HepG2 (cell line): Measurements from ENCODE around the gene CHPF. TPM values are rescaled to one million over a fixed set of nuclear protein-coding genes. Genes with fewer than 3 reads are reported as not detected.

ENCODE experiments used
- ATAC-seq: fragments of 200-7000 bp; cut with Tn5 transposase; 3 replicates; pipeline ENCODE4 v1.9.1; 2020; ENCODE audit warnings: mild to moderate bottlenecking, moderate library complexity
- BruUV-seq: library from RNA; stranded (reverse); fragments of 400-500 nt; replicated peaks from 2 replicates; lab custom pipeline; 2021; lab: Mats Ljungman, UMichigan
- CTCF ChIA-PET: fragments of 300-600 bp; formaldehyde crosslinking; extraction: SDS; loops from one replicate; lab custom pipeline; 2021; ENCODE audit warnings: low total read pairs, inconsistent platforms, low intra/inter-chr PET ratio; lab: Yijun Ruan, JAX
- POLR2A ChIA-PET: fragments of 350-600 bp; sonication (Branson Sonifier 250); formaldehyde crosslinking; loops from one replicate; lab custom pipeline; 2020; ENCODE audit warnings: antibody characterized with exemption, inconsistent platforms; lab: Yijun Ruan, JAX
- DNase-seq: peaks from one replicate; pipeline ENCODE4 v3.0.0-alpha.2; 2015; ENCODE audit warnings: low spot score
- FAIRE-seq: peaks from 3 replicates; lab custom pipeline; 2011; peaks lifted over from hg19 to GRCh38; lab: Jason Lieb, UNC
- H2AFZ ChIP-seq: one replicate; pipeline ENCODE4 v1.6.1; 2011; ENCODE audit warnings: low read length, inconsistent platforms
- H3K27ac ChIP-seq: fragments of 300-600 bp; 3 replicates; pipeline ENCODE4 v1.8.0; 2011; ENCODE audit warnings: mixed run types, mild to moderate bottlenecking, mixed read lengths, low read length, inconsistent platforms; ENCODE audit not compliant: insufficient read depth; ENCODE audit errors: extremely low read length
- H3K27me3 ChIP-seq, 2 experiments: fragments of 200-600 bp in 1 of 2; 2 replicates in 1 of 2; 3 replicates in 1 of 2; pipeline versions ENCODE4 v1.6.0 to v1.8.0; 2011; ENCODE audit warnings: low read length in 2 of 2, mild to moderate bottlenecking in 2 of 2, moderate library complexity in 2 of 2, inconsistent platforms in 1 of 2; ENCODE audit not compliant: insufficient read depth in 2 of 2, control insufficient read depth in 1 of 2
- H3K36me3 ChIP-seq, 2 experiments: fragments of 200-600 bp in 1 of 2; replicated peaks in 1 of 2; 2 replicates in 1 of 2; 3 replicates in 1 of 2; pipeline versions ENCODE4 v1.5.1 to v1.8.0; 2011; ENCODE audit warnings: low read length in 2 of 2, inconsistent platforms in 1 of 2; ENCODE audit not compliant: insufficient read depth in 2 of 2, control insufficient read depth in 1 of 2
- H3K4me1 ChIP-seq: 2 replicates; pipeline ENCODE4 v1.5.1; 2012; ENCODE audit warnings: low read length, inconsistent platforms; ENCODE audit not compliant: insufficient read depth
- H3K4me2 ChIP-seq: 2 replicates; pipeline ENCODE4 v1.6.0; 2011; ENCODE audit warnings: low read depth, low read length, inconsistent platforms
- H3K4me3 ChIP-seq, 3 experiments: fragments of 200-600 bp in 1 of 3; sonication (generic), shearing (Covaris generic) in 1 of 3; replicated peaks in 1 of 3; 2 replicates each; pipeline ENCODE4 v1.5.1; 2011 to 2016; ENCODE audit warnings: low read length in 3 of 3, inconsistent platforms in 2 of 3, low read depth in 2 of 3, mild to moderate bottlenecking in 2 of 3, control low read depth in 1 of 3, mixed read lengths in 1 of 3; ENCODE audit not compliant: insufficient read depth in 1 of 3
- H3K79me2 ChIP-seq: one replicate; pipeline ENCODE4 v1.6.1; 2011; ENCODE audit warnings: low read length, inconsistent platforms; ENCODE audit not compliant: insufficient read depth
- H3K9ac ChIP-seq: 2 replicates; pipeline ENCODE4 v1.6.0; 2011; ENCODE audit warnings: mild to moderate bottlenecking, low read depth, low read length, inconsistent platforms; ENCODE audit not compliant: insufficient read depth
- H3K9me3 ChIP-seq: 2 replicates; pipeline ENCODE4 v1.5.1; 2012; ENCODE audit warnings: mild to moderate bottlenecking, low read length
- H4K20me1 ChIP-seq: 2 replicates; pipeline ENCODE4 v1.6.0; 2011; ENCODE audit warnings: inconsistent platforms, mild to moderate bottlenecking, low read length, moderate library complexity; ENCODE audit not compliant: insufficient read depth
- AGO1 ChIP-seq: fragments of 200-400 bp; formaldehyde crosslinking; IDR thresholded peaks from 2 replicates; pipeline ENCODE4 v1.6.1; 2017; ENCODE audit warnings: mild to moderate bottlenecking, low read depth, low read length, moderate library complexity; ENCODE audit not compliant: poor library complexity, severe bottlenecking
- MTA3 ChIP-seq: sonication (generic); formaldehyde crosslinking; IDR thresholded peaks from 2 replicates; pipeline ENCODE4 v1.4.0; 2020; ENCODE audit warnings: missing genetic modification reagents
- MTF2 ChIP-seq: sonication (generic); formaldehyde crosslinking; IDR thresholded peaks from 2 replicates; pipeline ENCODE4 v1.5.0; 2020; ENCODE audit warnings: missing genetic modification reagents, borderline replicate concordance
- NCOA5 ChIP-seq: sonication (generic); formaldehyde crosslinking; IDR thresholded peaks from 2 replicates; pipeline ENCODE4 v1.4.0; 2020; ENCODE audit warnings: missing genetic modification reagents
- SP4 ChIP-seq: sonication (generic); formaldehyde crosslinking; IDR thresholded peaks from 2 replicates; pipeline ENCODE4 v1.8.1; 2023; ENCODE audit warnings: mild to moderate bottlenecking, missing genetic modification reagents
- TBL1XR1 ChIP-seq: fragments of 150-350 bp; IDR thresholded peaks from 2 replicates; pipeline ENCODE4 v1.6.1; 2014; ENCODE audit warnings: borderline replicate concordance, low read length; ENCODE audit not compliant: partially characterized antibody
- U2AF2 ChIP-seq: fragments of 200-400 bp; formaldehyde crosslinking; IDR thresholded peaks from 2 replicates; pipeline ENCODE4 v1.6.1; 2017; ENCODE audit warnings: low read depth, mild to moderate bottlenecking, low read length
- UBTF ChIP-seq: sonication (generic); formaldehyde crosslinking; IDR thresholded peaks from 2 replicates; pipeline ENCODE4 v1.4.0; 2020; ENCODE audit warnings: mild to moderate bottlenecking, missing genetic modification reagents
- ZNF530 ChIP-seq: sonication (generic); formaldehyde crosslinking; IDR thresholded peaks from 2 replicates; pipeline ENCODE4 v1.5.0; 2020; ENCODE audit warnings: low read depth, mild to moderate bottlenecking, missing genetic modification reagents
- ZNF766 ChIP-seq: sonication (generic); formaldehyde crosslinking; IDR thresholded peaks from 2 replicates; pipeline ENCODE4 v1.5.0; 2020; ENCODE audit warnings: missing genetic modification reagents, borderline replicate concordance
- WGBS: methylation state at CpG from one replicate; pipeline ENCODE4 v1.1.6; 2017; ENCODE audit warnings: low lambda C conversion rate; 5-methylcytosine and 5-hydroxymethylcytosine counted together
- in situ Hi-C: cut with HindIII; loops from 2 replicates; pipeline ENCODE4 v1.10.0; 2017; ENCODE audit warnings: low pct_unique_long_range_greater_than_20kb; ENCODE audit not compliant: extremely low pct_ligation_motif_present
- intact Hi-C: fragments of 100-400 bp; cut with micrococcal nuclease; formaldehyde crosslinking; loops from one replicate; pipeline ENCODE4 v1.10.0; 2022; ENCODE audit not compliant: unreplicated experiment
- polyA plus RNA-seq, 8 experiments: library from polyadenylated mRNA; depleted of rRNA in 3 of 8; stranded (reverse) in 7 of 8; unstranded in 1 of 8; fragments of >200 nt; fragmentation: Illumina TruSeq in 4 of 8; extraction: Trizol in 4 of 8; gene quantifications; 2 replicates each; pipeline versions ENCODE4 v1.2.1 to v1.2.3, GENCODE V29; 2011 to 2016; ENCODE audit warnings: low read depth in 4 of 8, missing spikeins in 1 of 8, mixed read lengths in 1 of 8; ENCODE audit not compliant: insufficient read depth in 1 of 8
- total RNA-seq, 5 experiments: library from RNA; depleted of rRNA; stranded (reverse); fragments of >200 nt; fragmentation: Illumina TruSeq; extraction: Trizol; gene quantifications; 2 replicates each; pipeline ENCODE4 v1.2.3, GENCODE V29; 2016; ENCODE audit warnings: low read depth in 1 of 5

CHPF gene
- total and polyA plus RNA-seq, 2 of the 13 experiments (the other 11 are each of a cell fraction or from before 2014, with no cell fraction given), result 79.6 to 111 TPM

- TF ChIP-seq AGO1, result peak; percentile 33
- TF ChIP-seq UBTF (CRISPR knock-in tag), result no peak; the same call in 1 of the 2 replicates
- TF ChIP-seq ZNF530, result no peak
- no peak for TF ChIP-seq MTA3 (CRISPR knock-in tag)
- TF ChIP-seq U2AF2, result no peak
Observed at GRCh38 chr2:219536967-219537366, 6.6 kb downstream of the CHPF start (continued).

GRCh38 chr2:219536425-219536824 is 7.2 kb downstream of the CHPF start:
- intact Hi-C loops (loop anchor here (10.0 kb wide), 1 partner anchor 242 kb away; no protein-coding TSS in a partner anchor), in situ Hi-C loops (no loop called here)
- Histone ChIP-seq H4K20me1 (peaks cover 32% of the 10 kb centered on the region), H3K27ac (no peak overlapping the region), H3K79me2 (peaks cover 7% of the 10 kb centered on the region), H3K4me1 (peaks cover 32% of the 10 kb centered on the region), H3K36me3 (peaks cover 15 to 25% of the 10 kb centered on the region in 2 experiments), H3K9me3 (no peaks in the 10 kb centered on the region), H3K9ac (no peak overlapping the region), H2AFZ (no peak overlapping the region), H3K4me3 (no peak overlapping the region)
- BruUV-seq, result no TSS peak
- 55% methylated on average over 16 of the region's 16 CpGs for WGBS
- DNase-seq, result no peak
- no peak for FAIRE-seq
- TF ChIP-seq SP4 (CRISPR knock-in tag) (no peak), MTF2 (no peak), NCOA5 (CRISPR knock-in tag) (no peak), UBTF (CRISPR knock-in tag) (0 out of 2 replicates have a peak, but pooled peaks have one; percentile 10), TBL1XR1 (no peak), ZNF766 (no peak)
- TF ChIP-seq, all 625 proteins: peak for 1
- Histone ChIP-seq H3K27me3 (peaks cover 8 to 53% of the 10 kb centered on the region in 2 experiments; a peak in 4 of 5 replicates), H3K4me2 (peak overlapping the region; percentile 51; the same call in 1 of the 2 replicates)
- POLR2A ChIA-PET, result interaction anchor here (1.5 kb wide), 1 partner anchor 38 kb away, joined by 9 read pairs; the partner anchor contains the start of gene GMPPA
- ATAC-seq, result peak; percentile 3
- CTCF ChIA-PET, result no interaction called here
